Measurements from ENCODE around the gene DDR2. TPM values are rescaled to one million over a fixed set of nuclear protein-coding genes. Genes with fewer than 3 reads are reported as not detected.

DDR2 gene
- total RNA-seq, 1 donor from 2014 or later = 2.9 TPM

- no peak for ATAC-seq
Observed at GRCh38 chr1:162672622-162673260, 40.5 kb downstream of the DDR2 start.

- no peak for ATAC-seq
Observed at GRCh38 chr1:162674034-162674608, 41.9 kb downstream of the DDR2 start.

GRCh38 chr1:162676087-162676486 is 43.8 kb downstream of the DDR2 start:
- peak; percentile 66 for ATAC-seq

- peak; percentile 17 for ATAC-seq
Observed at GRCh38 chr1:162676750-162677149, 44.5 kb downstream of the DDR2 start.

GRCh38 chr1:162677607-162678371 is 45.5 kb downstream of the DDR2 start:
- ATAC-seq = no peak

- no peak for ATAC-seq
Observed at GRCh38 chr1:162678439-162678838, 46.2 kb downstream of the DDR2 start.

- ATAC-seq = no peak
Observed at GRCh38 chr1:162679298-162679697, 47.0 kb downstream of the DDR2 start.

- ATAC-seq = no peak
Observed at GRCh38 chr1:162680419-162681121, 48.3 kb downstream of the DDR2 start.

GRCh38 chr1:162681122-162681436 is 48.8 kb downstream of the DDR2 start:
- ATAC-seq = no peak

GRCh38 chr1:162682013-162682419 is 49.8 kb downstream of the DDR2 start:
- ATAC-seq = no peak

GRCh38 chr1:162687870-162688269 is 55.6 kb downstream of the DDR2 start:
- no peak for ATAC-seq

- ATAC-seq = no peak
Observed at GRCh38 chr1:162688521-162688920, 56.3 kb downstream of the DDR2 start.

- no peak for ATAC-seq
Observed at GRCh38 chr1:162688931-162689330, 56.7 kb downstream of the DDR2 start.

- ATAC-seq = no peak
Observed at GRCh38 chr1:162689745-162690671, 57.7 kb downstream of the DDR2 start.

GRCh38 chr1:162690672-162691434 is 58.6 kb downstream of the DDR2 start:
- peak; percentile 94 for ATAC-seq

- ATAC-seq = no peak
Observed at GRCh38 chr1:162691999-162692575, 59.8 kb downstream of the DDR2 start.

- ATAC-seq = no peak
Observed at GRCh38 chr1:162694911-162695310, 62.6 kb downstream of the DDR2 start.

- ATAC-seq = no peak
Observed at GRCh38 chr1:162695687-162696086, 63.4 kb downstream of the DDR2 start.

GRCh38 chr1:162696286-162696862 is 64.1 kb downstream of the DDR2 start:
- peak; percentile 84 for ATAC-seq

GRCh38 chr1:162697140-162697895 is 65.1 kb downstream of the DDR2 start:
- ATAC-seq = no peak
